Panc1 (cell line): ENCODE measurements around the gene TARBP1. TPM values are rescaled to one million over a fixed set of nuclear protein-coding genes. Genes with fewer than 3 reads are reported as not detected.

Experiments
- ATAC-seq: fragments of 200-7000 bp; cut with Tn5 transposase; 2 replicates; pipeline ENCODE4 v1.9.1; 2020; ENCODE audit warnings: mild to moderate bottlenecking, moderate library complexity
- BruUV-seq: library from RNA; stranded (reverse); fragments of 400-500 nt; replicated peaks from 2 replicates; lab custom pipeline; 2021; lab: Mats Ljungman, UMichigan
- CTCF ChIA-PET: fragments of 300-600 bp; sonication (Branson Sonifier 250); formaldehyde crosslinking; loops from one replicate; lab custom pipeline; 2022; ENCODE audit warnings: antibody characterized with exemption; lab: Charles Lee
- POLR2A ChIA-PET: fragments of 300-600 bp; sonication (Branson Sonifier 250); formaldehyde crosslinking; loops from one replicate; lab custom pipeline; 2022; ENCODE audit warnings: antibody characterized with exemption; lab: Charles Lee
- DNase-seq: peaks from one replicate; pipeline ENCODE4 v3.0.0-alpha.2; 2010; ENCODE audit warnings: low read depth, low spot score
- H3K27ac ChIP-seq: 2 replicates; pipeline ENCODE4 v1.5.1; 2011; ENCODE audit warnings: mild to moderate bottlenecking, low read length, inconsistent platforms
- H3K27me3 ChIP-seq: fragments of 200-500 bp; sonication (Bioruptor generic); 2 replicates; pipeline ENCODE4 v1.6.0; 2014; ENCODE audit warnings: low read length, inconsistent platforms; ENCODE audit not compliant: control insufficient read depth, insufficient read depth
- H3K36me3 ChIP-seq: fragments of 200-500 bp; sonication (Bioruptor generic); 2 replicates; pipeline ENCODE4 v1.5.1; 2014; ENCODE audit warnings: inconsistent platforms, mild to moderate bottlenecking, low read length, moderate library complexity; ENCODE audit not compliant: control insufficient read depth, insufficient read depth
- H3K4me1 ChIP-seq: 2 replicates; pipeline ENCODE4 v1.5.1; 2011; ENCODE audit warnings: inconsistent platforms, mild to moderate bottlenecking, low read length, moderate library complexity; ENCODE audit not compliant: control insufficient read depth, insufficient read depth
- H3K4me3 ChIP-seq, 2 experiments: 2 replicates each; pipeline ENCODE4 v1.5.1; 2011 to 2012; ENCODE audit warnings: low read depth in 2 of 2, low read length in 2 of 2, mild to moderate bottlenecking in 2 of 2, inconsistent platforms in 1 of 2, moderate library complexity in 1 of 2
- H3K9me3 ChIP-seq: fragments of 200-500 bp; sonication (Bioruptor generic); 2 replicates; pipeline ENCODE4 v1.5.1; 2014; ENCODE audit warnings: low read depth, mild to moderate bottlenecking, inconsistent platforms, low read length, moderate library complexity; ENCODE audit not compliant: control insufficient read depth, insufficient read depth
- POLR2AphosphoS5 ChIP-seq: IDR thresholded peaks from 2 replicates; pipeline ENCODE4 v1.6.1; 2012; ENCODE audit warnings: mild to moderate bottlenecking, low read depth, low read length, moderate library complexity
- REST ChIP-seq, 2 experiments: IDR thresholded peaks; 2 replicates each; pipeline ENCODE4 v1.6.1; 2011 to 2012; ENCODE audit warnings: low read depth in 2 of 2, control low read depth in 1 of 2, low read length in 1 of 2, mild to moderate bottlenecking in 1 of 2, moderate library complexity in 1 of 2; ENCODE audit not compliant: insufficient read depth in 1 of 2
- SIN3A ChIP-seq: IDR thresholded peaks from 2 replicates; pipeline ENCODE4 v1.6.1; 2012; ENCODE audit warnings: low read depth, mild to moderate bottlenecking, low read length, moderate library complexity, borderline replicate concordance; ENCODE audit not compliant: insufficient read depth
- TCF7L2 ChIP-seq: IDR thresholded peaks from 2 replicates; pipeline ENCODE4 v1.6.1; 2011; ENCODE audit warnings: mild to moderate bottlenecking, low read depth, low read length, inconsistent platforms
- in situ Hi-C: cut with HindIII; loops from 2 replicates; pipeline ENCODE4 v1.10.0; 2016; ENCODE audit warnings: low sequenced_read_pairs, low pct_unique_long_range_greater_than_20kb
- intact Hi-C: fragments of 100-400 bp; cut with micrococcal nuclease; formaldehyde crosslinking; loops from one replicate; pipeline ENCODE4 v1.10.0; 2022; ENCODE audit not compliant: unreplicated experiment
- total RNA-seq: library from RNA; stranded (reverse); gene quantifications from one replicate; pipeline ENCODE4 v1.2.1, GENCODE V29; 2021; ENCODE audit not compliant: unreplicated experiment
- TF ChIP-seq, protein P1 (sequence below): fragments of 450-650 bp; IDR thresholded peaks from 2 replicates; pipeline ENCODE4 v1.5.1; 2017; ENCODE audit warnings: mild to moderate bottlenecking

Gene TARBP1
- total RNA-seq, 1 experiment from 2014 or later, result 45.0 TPM

GRCh38 chr1:234486858-234487840 lies 8.2 kb upstream of the TARBP1 start:
- peak overlapping the region; percentile 67; the same call in 1 of the 2 replicates for H3K27ac ChIP-seq

More at GRCh38 chr1:234486858-234487840, 8.2 kb upstream of the TARBP1 start:
- in situ Hi-C loops, result no loop called here
- intact Hi-C loops, result no loop called here
- TF ChIP-seq POLR2AphosphoS5, result no peak
- TF ChIP-seq, protein P1, sequence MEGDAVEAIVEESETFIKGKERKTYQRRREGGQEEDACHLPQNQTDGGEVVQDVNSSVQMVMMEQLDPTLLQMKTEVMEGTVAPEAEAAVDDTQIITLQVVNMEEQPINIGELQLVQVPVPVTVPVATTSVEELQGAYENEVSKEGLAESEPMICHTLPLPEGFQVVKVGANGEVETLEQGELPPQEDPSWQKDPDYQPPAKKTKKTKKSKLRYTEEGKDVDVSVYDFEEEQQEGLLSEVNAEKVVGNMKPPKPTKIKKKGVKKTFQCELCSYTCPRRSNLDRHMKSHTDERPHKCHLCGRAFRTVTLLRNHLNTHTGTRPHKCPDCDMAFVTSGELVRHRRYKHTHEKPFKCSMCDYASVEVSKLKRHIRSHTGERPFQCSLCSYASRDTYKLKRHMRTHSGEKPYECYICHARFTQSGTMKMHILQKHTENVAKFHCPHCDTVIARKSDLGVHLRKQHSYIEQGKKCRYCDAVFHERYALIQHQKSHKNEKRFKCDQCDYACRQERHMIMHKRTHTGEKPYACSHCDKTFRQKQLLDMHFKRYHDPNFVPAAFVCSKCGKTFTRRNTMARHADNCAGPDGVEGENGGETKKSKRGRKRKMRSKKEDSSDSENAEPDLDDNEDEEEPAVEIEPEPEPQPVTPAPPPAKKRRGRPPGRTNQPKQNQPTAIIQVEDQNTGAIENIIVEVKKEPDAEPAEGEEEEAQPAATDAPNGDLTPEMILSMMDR, result peak; percentile 82
- no peak for TF ChIP-seq REST (IDR thresholded peaks at IDR 0.05; ENCODE audit: insufficient read depth in 1 of 2, low read depth in 2 of 2, low read length in 1 of 2)
- no peak for TF ChIP-seq TCF7L2
- TF ChIP-seq SIN3A, result no peak
- ATAC-seq (peak; percentile 85), DNase-seq (no peak)
- H3K36me3 ChIP-seq, result no peaks in the 10 kb centered on the region
- H3K4me1 ChIP-seq, result peaks cover 15% of the 10 kb centered on the region
- H3K9me3 ChIP-seq, result no peaks in the 10 kb centered on the region
- no peaks in the 10 kb centered on the region for H3K27me3 ChIP-seq
- no peak overlapping the region for H3K4me3 ChIP-seq
- ChIA-PET POLR2A (interaction anchor here (0.6 to 0.7 kb wide), 2 partner anchors 117 to 1416 kb away, joined by 3 to 9 read pairs; no protein-coding TSS in a partner anchor), CTCF (interaction anchor here (0.8 to 1.3 kb wide), 3 partner anchors 21 to 606 kb away, joined by 3 to 4 read pairs (median 4); no protein-coding TSS in a partner anchor)
- BruUV-seq, result no TSS peak
